NCI-H1694 treated with DMSO at 0.1 percent for 48 hours (cell line): Measurements from ENCODE around the gene NLGN3.

ENCODE experiments used
- DNase-seq: peaks from one replicate; lab custom pipeline; 2025; lab: John Stamatoyannopoulos, UW

NLGN3 gene

DNA sequence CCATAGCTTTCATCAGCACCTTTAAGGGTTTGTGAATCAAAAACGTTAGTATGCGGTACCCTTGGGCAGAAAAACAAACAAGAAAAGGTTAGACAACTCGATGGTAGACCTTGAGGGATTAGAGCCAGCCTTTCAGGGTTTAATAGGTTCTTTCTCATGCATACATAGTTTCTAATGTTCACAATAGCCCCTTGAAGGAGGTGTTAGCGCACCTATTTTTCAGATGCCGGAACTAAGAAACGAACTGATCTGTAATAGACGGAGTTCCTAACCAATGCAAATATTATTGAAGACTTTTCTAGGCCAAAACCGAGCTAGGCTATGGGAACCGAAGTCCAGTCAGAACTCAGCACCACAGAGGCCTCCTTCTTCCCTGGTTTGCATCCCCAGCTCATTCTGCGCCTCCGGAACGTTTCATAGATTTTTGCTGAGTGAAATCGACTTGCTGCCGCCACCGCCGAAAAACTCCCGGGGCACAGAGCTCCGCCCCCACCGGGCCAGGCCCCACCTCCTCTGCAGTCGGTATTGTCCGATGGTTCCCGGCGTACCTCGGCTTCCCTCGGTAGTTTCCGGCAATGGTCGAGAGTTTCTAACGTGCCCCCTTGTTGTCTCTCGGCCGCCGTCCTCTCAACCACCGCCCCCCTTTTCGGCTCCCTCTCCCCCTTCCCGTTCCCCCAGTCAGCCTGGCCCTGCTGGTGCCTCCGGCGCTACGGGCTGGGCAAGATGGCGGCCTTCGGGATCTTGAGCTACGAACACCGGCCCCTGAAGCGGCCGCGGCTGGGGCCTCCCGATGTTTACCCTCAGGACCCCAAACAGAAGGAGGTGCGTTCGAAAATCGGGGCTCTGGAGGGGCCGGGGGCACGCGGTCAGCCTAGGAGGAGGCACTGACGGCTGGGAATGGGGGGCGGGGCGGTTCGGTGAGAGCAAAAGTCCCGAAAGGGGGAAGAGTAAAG is 26.3 kb upstream of the NLGN3 start, which contains the start of gene MED12:
MED12 (plus strand) TSS at position 565 of the 953 bp plus-strand sequence; CDS start at position 724, 159 bp downstream.
- peak; percentile 56 for DNase-seq

DNA sequence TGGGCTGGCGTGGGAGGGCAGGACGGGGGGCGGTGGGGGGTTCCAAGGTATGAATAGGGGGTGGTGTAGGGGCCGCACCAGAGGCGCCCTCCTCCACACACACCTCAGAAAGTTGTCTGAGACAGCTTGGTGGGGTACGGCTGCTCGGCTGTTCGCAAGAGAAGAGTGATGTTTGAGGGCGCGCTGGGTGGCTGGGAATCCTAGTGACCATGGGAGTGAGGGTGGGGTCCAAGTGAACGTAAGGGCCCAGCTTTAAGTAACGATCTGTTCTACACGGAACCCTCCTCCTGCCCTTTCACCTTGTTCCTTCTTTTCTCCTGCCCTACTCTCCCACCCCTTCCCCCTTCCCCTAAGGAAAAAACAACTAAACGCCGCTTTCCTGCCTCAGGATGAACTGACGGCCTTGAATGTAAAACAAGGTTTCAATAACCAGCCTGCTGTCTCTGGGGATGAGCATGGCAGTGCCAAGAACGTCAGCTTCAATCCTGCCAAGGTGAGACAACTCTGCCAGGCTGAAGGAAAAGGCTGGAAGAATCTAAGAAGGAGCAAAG is 25.6 kb upstream of the NLGN3 start:
- no peak for DNase-seq

DNA sequence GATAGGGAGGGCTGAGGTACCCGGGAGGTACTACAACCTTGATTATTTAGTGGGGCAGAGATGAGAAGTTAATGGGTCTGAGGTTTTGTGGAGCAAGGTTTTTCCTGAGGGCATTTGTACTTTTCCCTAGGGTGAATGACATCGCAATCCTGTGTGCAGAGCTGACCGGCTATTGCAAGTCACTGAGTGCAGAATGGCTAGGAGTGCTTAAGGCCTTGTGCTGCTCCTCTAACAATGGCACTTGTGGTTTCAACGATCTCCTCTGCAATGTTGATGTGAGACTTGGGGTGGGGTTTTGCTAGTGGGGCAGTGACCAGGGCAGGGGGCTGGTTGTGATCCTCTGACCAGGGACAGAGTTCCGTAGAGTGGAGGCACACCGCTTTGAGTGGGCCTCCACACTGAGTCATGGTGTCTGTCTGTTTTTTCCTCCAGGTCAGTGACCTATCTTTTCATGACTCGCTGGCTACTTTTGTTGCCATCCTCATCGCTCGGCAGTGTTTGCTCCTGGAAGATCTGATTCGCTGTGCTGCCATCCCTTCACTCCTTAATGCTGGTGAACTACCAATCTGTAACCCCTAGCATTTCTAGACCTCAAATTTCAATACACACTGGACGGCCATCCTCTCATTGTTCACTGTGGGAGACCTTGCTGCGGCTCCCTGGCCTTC is 16.3 kb upstream of the NLGN3 start:
- DNase-seq: no peak

DNA sequence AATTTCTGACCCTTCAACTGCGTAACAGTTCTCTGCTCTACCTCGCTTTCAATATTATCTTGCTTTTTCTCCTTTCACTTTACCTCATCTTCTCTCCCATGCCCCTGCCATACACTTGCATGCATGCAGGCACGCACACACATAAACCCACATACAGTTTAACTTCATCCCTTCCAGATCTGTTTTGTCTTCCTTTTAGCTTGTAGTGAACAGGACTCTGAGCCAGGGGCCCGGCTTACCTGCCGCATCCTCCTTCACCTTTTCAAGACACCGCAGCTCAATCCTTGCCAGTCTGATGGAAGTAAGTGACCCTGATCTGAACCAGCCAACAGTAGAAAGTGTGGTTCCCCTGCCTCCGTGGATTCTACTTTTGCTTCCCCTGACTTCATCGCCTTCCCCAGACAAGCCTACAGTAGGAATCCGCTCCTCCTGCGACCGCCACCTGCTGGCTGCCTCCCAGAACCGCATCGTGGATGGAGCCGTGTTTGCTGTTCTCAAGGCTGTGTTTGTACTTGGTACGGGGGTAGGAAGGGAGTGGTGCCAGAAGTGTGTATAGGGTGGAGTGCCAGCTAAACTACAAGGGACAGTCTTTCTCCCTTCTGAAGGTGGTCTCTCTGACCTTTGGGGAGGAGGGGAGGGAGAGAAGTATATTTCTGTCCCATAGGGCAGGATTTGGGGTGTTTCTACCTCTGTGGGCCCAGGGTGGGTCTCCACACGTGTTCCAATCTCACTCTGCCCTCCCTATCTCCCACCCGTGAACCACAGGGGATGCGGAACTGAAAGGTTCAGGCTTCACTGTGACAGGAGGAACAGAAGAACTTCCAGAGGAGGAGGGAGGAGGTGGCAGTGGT is 15.5 kb upstream of the NLGN3 start:
- DNase-seq: no peak

DNA sequence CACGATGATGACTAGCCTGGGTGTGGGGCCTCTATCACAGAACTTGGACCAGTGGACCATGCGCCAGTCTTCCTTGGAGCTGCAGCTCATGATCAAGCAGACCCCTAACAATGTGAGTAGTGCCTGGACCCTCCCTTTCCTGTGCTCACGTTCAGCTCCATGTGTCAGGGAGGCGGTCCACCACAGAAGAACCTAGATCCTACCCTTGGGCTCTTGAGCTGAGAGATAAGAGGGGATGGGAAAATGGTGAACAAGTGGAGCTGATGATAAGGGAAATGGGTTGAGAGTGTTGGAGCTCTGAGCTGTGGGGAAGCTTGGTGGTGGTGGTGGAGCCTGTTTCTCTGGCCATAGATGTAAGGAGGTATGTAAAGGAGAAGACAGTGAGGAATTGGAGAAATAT is 13.1 kb upstream of the NLGN3 start:
- no peak for DNase-seq

DNA sequence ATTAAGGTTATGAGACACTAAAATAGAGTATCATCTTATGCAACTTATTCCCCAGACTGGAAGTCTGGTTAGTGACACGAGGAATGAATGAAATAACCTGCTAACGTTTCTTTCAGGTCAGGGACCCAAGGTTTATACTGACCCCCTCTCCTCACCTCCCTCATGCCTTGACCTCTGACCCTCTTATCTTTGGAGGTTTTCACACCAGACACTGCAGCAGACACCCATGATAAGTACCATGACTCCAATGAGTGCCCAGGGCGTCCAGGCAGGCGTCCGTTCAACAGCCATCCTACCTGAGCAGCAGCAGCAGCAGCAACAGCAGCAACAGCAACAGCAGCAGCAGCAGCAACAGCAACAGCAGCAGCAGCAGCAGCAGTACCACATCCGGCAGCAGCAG is 4.2 kb upstream of the NLGN3 start:
- DNase-seq: no peak

DNA sequence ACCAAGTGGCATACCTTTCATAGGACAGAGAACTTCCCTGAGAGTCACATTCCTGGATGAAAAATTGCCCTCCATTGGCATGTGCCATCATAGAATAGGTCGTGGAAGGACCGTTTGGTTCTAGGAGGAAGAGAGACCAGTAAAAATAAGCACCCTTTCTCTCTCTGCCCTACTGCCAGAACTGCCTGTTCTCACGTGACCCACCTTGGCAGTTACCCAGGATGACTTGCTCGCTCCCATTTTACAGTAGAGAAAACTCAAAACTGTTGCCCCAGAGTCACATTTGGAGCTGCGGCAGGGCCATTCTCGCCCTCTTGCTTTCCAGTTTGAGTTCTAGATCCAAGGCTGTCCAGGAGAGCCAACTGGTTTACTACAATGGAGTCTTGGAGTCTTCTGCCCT is 1.1 kb upstream of the NLGN3 start:
- no peak for DNase-seq

DNA sequence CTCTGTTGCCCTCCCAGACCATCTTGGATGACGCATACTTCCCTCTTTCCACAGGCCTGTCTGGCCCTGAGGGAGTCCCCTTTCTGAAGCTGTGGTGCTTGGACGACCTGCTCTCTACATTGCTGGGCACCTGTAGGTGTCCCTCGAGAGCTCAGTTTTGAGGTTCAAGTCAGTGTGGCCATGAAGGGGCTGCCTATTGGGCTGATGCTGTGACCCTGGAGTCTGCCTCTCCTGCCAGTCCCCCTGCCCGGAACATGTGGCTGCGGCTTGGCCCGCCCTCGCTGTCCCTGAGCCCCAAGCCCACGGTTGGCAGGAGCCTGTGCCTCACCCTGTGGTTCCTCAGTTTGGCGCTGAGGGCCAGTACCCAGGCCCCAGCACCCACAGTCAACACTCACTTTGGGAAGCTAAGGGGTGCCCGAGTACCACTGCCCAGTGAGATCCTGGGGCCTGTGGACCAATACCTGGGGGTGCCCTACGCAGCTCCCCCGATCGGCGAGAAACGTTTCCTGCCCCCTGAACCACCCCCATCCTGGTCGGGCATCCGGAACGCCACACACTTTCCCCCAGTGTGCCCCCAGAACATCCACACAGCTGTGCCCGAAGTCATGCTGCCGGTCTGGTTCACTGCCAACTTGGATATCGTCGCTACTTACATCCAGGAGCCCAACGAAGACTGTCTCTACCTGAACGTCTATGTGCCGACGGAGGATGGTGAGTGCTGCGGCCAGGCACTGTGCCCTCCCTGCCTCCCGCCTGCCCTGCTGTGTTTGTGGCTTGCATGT is 3.0 kb downstream of the NLGN3 start:
- DNase-seq: no peak

DNA sequence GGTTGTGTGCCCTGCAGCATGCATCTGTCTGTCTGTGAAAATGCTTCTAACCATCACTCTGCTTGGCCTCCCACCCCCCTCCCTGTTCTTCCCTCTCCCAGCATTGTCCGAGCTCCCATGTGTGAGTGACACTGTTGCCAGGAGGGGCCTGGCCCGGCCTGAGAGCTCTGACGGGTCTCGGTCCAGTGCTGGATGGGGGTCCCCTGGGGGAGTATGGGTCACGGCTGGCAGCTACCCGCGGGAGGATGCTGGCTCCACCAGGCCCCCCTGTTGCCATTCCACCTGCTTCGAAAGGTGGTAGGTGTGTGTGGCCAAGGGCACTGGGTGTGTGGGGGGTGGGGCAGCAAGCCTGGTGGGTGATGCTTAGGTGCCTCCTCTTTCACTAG is 3.6 kb downstream of the NLGN3 start:
- DNase-seq: no peak

DNA sequence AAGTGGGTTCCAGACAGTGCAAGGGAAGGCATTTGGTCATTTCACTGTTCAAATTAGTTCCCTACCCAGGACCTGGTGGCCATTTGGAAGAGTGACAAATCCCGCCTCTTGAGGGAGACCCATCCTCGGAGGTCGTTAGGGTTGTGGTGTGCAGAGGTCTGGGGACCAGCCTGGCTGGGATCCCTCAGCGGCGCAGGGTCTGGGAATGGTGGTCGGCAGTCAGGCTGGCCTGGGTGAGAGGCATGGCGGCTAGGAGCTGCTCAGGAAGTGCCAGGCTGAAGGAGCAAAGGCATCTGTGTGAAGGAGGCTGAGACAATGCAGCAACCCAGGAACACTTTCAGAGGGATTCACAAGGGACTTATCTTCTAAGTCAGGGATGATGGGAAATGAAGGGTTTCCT is 6.7 kb downstream of the NLGN3 start:
- DNase-seq: no peak

DNA sequence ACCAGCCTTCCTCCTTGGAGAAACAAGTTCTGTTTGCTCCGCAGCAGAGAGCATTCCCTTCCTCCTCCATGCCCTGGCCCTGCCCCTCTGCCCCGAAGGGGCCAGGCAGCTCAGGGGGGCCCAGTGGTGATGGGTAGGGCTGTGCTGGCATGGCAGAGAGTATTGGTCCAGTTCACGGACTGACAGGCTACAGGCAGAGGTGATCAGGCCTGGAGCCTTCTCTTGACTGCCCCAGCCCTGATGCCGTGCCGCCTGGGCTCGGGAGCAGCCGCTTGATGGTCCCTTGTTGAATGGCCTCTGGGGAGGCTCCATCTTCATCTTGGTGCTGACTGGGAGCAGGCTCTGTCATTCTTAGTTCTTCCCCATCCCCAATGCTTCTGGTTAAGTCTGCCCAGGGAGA is 9.6 kb downstream of the NLGN3 start:
- DNase-seq: no peak

DNA sequence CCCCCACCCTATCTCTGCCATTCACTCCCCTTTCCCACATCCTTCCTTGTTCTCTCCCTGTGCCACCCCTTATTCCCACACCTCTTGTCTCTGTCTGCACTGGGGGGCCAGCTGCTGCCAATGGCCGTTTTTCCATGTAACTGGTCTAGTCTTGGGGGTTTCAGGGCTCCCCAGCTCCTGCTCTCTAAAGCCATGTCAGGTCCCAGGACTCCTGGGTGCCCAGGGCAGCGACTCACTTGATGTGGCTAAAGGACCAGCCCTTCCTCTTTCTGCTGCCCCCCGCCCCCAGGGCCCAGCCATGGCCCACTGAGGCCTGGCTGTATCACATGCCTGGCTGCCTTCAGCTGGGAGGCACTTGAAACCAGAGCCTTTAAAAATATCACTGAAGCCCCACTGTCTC is 10.0 kb downstream of the NLGN3 start:
- no peak for DNase-seq

DNA sequence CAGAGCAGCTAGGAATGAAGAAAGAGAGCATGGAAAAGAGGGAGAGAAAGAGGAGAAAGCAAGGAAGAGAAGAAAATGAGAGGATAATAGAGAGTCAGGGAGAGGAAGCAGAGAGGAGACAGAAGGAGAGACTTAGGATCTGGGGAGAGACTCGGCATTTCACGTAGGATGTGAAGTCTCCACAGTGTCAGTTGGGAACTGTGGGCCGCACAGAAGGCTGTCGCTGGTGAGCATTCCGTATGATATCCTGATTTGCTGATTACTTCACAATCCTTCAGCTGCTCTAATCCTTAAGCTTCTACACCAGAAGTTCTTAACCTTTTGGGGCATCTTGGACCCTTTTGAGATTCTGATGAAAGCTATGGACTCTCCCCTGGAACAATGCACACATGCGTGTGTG is 14.0 kb downstream of the NLGN3 start:
- no peak for DNase-seq

DNA sequence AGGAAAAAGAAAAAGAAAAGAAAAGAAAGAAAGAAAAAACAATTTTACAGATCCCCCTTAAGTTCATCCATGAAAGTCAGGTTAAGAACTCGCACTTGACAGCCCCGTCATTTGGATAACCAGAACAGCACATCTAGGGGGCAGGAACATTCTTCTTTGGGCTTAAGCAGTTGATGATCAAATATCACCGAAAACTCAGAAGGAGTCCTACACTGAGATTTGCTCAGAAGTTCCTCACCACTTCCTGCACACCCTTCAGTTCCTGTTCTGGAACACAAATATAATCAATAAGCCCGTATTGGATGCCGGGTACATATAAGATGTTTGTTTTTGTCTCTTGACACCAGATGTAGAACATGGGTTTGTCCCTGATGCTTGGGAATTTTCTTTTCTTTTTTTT is 14.7 kb downstream of the NLGN3 start:
- DNase-seq: no peak

DNA sequence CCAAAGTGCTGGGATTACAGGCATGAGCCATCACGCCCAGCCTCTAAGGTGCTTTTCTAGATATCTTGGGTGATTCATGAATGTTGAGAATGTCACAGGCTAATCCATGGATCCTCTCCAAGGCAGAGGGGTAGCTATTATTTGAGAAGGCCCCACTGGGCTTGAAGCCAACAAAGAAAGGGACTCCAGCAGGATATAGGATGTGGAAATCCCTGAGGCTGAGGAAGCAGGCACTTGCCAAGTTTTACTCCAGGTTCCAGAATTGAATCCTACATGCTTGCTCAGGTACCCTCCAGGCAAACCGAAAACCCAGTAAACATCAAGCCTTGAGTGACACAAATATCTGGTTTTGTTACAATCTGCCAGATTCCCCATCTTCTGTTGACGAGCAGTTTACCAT is 15.8 kb downstream of the NLGN3 start:
- DNase-seq: no peak

DNA sequence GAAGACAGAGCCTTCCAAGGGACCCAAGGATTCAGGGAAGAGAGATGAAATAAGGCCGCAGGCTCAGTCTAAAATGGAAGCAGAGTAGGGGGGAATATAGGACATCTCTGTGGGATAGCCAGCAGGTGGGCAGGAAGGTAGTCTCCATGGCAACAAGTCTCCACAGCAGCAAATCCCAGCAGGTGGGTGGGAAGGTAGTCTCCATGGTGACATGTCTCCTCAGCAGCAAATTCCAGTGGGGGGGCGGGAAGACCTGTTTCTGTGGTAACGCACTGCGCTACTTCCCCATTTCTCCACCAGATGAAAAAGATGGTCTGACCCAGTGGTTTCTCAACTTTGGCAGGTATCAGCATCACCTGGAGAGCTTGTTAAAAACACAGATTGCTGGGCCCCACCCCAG is 18.3 kb downstream of the NLGN3 start:
- DNase-seq: no peak

DNA sequence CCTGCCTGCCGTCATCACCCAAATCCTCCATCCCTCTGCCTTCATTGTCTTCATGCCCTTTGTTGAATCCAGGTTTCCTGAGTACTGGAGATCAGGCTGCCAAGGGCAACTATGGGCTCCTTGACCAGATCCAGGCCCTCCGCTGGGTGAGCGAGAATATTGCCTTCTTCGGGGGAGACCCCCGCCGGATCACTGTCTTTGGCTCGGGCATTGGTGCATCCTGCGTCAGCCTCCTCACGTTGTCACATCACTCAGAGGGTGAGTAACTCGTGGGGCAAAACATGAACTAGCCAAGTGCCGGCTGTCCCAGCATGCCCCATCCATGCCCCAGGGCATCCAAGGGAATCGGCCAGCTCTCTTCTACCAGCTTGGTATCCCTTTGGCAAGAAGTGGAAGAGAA is 19.4 kb downstream of the NLGN3 start:
- no peak for DNase-seq

DNA sequence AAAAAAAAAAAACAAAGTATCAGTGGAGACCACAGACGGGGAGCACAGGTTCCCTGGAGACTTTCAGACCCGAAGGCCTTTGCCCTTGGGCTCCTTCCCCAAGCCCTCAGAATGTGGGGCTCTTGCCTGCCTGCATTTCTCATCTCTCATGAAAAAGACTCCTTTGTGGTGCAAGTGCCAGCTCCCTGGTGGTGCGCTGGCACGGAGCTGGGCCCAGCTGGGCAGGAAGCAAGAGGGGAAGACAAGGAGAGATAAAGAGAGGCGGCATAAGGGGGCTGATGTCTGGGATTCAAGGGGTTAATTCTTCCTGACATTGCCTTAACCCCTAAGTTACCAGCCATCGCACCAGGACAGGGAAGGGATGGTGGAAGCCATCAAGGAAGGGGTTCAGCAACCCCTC is 21.8 kb downstream of the NLGN3 start:
- DNase-seq: no peak

DNA sequence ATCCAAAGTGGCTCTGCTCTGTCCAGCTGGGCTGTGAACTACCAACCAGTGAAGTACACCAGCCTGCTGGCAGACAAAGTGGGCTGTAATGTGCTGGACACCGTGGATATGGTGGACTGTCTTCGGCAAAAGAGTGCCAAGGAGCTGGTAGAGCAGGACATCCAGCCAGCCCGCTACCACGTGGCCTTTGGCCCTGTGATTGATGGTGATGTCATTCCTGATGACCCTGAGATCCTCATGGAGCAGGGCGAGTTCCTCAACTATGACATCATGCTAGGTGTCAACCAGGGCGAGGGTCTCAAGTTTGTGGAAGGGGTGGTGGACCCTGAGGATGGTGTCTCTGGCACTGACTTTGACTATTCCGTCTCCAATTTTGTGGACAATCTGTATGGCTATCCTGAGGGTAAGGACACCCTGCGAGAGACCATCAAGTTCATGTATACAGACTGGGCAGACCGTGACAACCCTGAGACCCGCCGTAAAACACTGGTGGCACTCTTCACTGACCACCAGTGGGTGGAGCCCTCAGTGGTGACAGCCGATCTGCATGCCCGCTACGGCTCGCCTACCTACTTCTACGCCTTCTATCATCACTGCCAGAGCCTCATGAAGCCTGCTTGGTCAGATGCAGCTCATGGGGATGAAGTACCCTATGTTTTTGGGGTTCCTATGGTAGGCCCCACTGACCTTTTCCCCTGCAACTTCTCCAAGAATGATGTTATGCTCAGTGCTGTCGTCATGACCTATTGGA is 22.6 kb downstream of the NLGN3 start:
- DNase-seq: no peak

DNA sequence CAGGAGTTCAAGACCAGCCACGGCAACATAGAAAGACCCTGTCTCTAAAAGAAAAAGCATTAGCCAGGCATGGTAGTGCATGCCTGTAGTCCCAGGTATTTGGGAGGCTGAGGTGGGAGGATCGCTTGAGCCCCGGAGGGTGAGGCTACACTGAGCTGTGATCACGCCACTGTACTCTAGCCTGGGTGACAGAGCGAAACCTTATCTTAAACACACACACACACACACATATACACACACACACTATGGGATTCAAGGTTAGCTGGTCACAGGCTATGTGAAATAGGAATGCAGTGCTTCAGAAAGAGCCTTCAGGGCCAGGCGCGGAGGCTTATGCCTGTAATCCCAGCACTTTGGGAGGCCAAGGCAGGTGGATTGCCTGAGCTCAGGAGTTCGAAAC is 23.5 kb downstream of the NLGN3 start:
- DNase-seq: no peak

DNA sequence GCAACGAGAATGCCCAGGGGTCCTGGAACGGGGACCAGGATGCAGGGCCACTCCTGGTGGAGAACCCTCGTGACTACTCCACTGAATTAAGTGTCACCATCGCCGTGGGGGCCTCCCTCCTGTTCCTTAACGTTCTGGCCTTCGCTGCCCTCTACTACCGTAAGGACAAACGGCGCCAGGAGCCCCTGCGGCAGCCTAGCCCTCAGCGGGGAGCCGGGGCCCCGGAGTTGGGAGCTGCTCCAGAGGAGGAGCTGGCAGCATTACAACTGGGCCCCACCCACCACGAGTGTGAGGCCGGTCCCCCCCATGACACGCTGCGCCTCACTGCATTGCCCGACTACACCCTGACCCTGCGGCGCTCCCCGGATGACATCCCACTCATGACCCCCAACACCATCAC is 24.9 kb downstream of the NLGN3 start:
- DNase-seq: no peak
